Measurements from ENCODE around the gene CAPN5. TPM values are rescaled to one million over a fixed set of nuclear protein-coding genes. Genes with fewer than 3 reads are reported as not detected.

Gene CAPN5
- total RNA-seq, 1 experiment from 2014 or later = 0.26 TPM

GRCh38 chr11:77110836-77111235 is 44.1 kb downstream of the CAPN5 start:
- H3K27me3 Mint-ChIP-seq (ENCODE audit: insufficient read depth, unreplicated experiment) = no peaks in the 10 kb centered on the region
- DNase-seq (ENCODE audit: unreplicated experiment) = no peak
- H3K4me1 Mint-ChIP-seq (ENCODE audit: insufficient read depth, unreplicated experiment) = peaks cover 14% of the 10 kb centered on the region
- H3K9me3 Mint-ChIP-seq (ENCODE audit: unreplicated experiment) = no peaks in the 10 kb centered on the region
- H3K4me3 Mint-ChIP-seq (ENCODE audit: unreplicated experiment) = no peak overlapping the region
- H3K27ac Mint-ChIP-seq (ENCODE audit: low read depth, unreplicated experiment) = no peak overlapping the region
- ChIA-PET POLR2A (interaction anchor here (0.7 kb wide), 1 partner anchor 420 kb away, joined by 3 read pairs; no protein-coding TSS in a partner anchor), CTCF (interaction anchor here (0.6 to 7.3 kb wide), 6 partner anchors 18 to 444 kb away, joined by 3 to 52 read pairs (median 4); partner anchors contain the start of gene MYO7A)
- H3K36me3 Mint-ChIP-seq (ENCODE audit: insufficient read depth, unreplicated experiment) = peaks cover 6% of the 10 kb centered on the region
- intact Hi-C loops (cut with micrococcal nuclease) = no loop called here
- BruUV-seq (replicated peaks) = no TSS peak
- TF ChIP-seq CTCF (IDR thresholded peaks at IDR 0.05; ENCODE audit: unreplicated experiment) = no peak

GRCh38 chr11:77111277-77111676 is 44.5 kb downstream of the CAPN5 start:
- H3K36me3 Mint-ChIP-seq (ENCODE audit: insufficient read depth, unreplicated experiment) = peaks cover 6% of the 10 kb centered on the region
- intact Hi-C loops (cut with micrococcal nuclease) = no loop called here
- peaks cover 14% of the 10 kb centered on the region for H3K4me1 Mint-ChIP-seq (ENCODE audit: insufficient read depth, unreplicated experiment)
- BruUV-seq (replicated peaks) = no TSS peak
- POLR2A ChIA-PET = interaction anchor here (0.7 kb wide), 1 partner anchor 421 kb away, joined by 3 read pairs; no protein-coding TSS in a partner anchor
- no peak overlapping the region for H3K4me3 Mint-ChIP-seq (ENCODE audit: unreplicated experiment)
- no peaks in the 10 kb centered on the region for H3K27me3 Mint-ChIP-seq (ENCODE audit: insufficient read depth, unreplicated experiment)
- CTCF ChIA-PET = interaction anchor here (0.6 to 7.3 kb wide), 6 partner anchors 17 to 444 kb away, joined by 3 to 52 read pairs (median 4); partner anchors contain the start of gene MYO7A
- TF ChIP-seq CTCF (IDR thresholded peaks at IDR 0.05; ENCODE audit: unreplicated experiment) = no peak
- DNase-seq (ENCODE audit: unreplicated experiment) = no peak
- no peak overlapping the region for H3K27ac Mint-ChIP-seq (ENCODE audit: low read depth, unreplicated experiment)
- H3K9me3 Mint-ChIP-seq (ENCODE audit: unreplicated experiment) = no peaks in the 10 kb centered on the region

GRCh38 chr11:77111946-77112345 is 45.2 kb downstream of the CAPN5 start:
- Mint-ChIP-seq H3K27me3 (ENCODE audit: insufficient read depth, unreplicated experiment) (no peaks in the 10 kb centered on the region), H3K27ac (ENCODE audit: low read depth, unreplicated experiment) (no peak overlapping the region), H3K4me3 (ENCODE audit: unreplicated experiment) (no peak overlapping the region), H3K36me3 (ENCODE audit: insufficient read depth, unreplicated experiment) (peaks cover 6% of the 10 kb centered on the region), H3K9me3 (ENCODE audit: unreplicated experiment) (no peaks in the 10 kb centered on the region), H3K4me1 (ENCODE audit: insufficient read depth, unreplicated experiment) (peaks cover 14% of the 10 kb centered on the region)
- TF ChIP-seq CTCF (IDR thresholded peaks at IDR 0.05; ENCODE audit: unreplicated experiment) = no peak
- intact Hi-C loops (cut with micrococcal nuclease) = no loop called here
- DNase-seq (ENCODE audit: unreplicated experiment) = no peak
- no TSS peak for BruUV-seq (replicated peaks)
- ChIA-PET POLR2A (no interaction called here), CTCF (interaction anchor here (0.6 to 7.3 kb wide), 7 partner anchors 11 to 483 kb away, joined by 3 to 52 read pairs (median 5); partner anchors contain the start of gene MYO7A)

GRCh38 chr11:77112641-77113381 is 46.0 kb downstream of the CAPN5 start:
- no TSS peak for BruUV-seq (replicated peaks)
- intact Hi-C loops (cut with micrococcal nuclease) = loop anchor here (1.0 kb wide), 1 partner anchor 66 kb away; no protein-coding TSS in a partner anchor
- no peak overlapping the region for H3K4me3 Mint-ChIP-seq (ENCODE audit: unreplicated experiment)
- ChIA-PET POLR2A (no interaction called here), CTCF (interaction anchor here (0.6 to 7.3 kb wide), 7 partner anchors 12 to 407 kb away, joined by 3 to 52 read pairs (median 5); partner anchors contain the start of gene MYO7A)
- H3K27me3 Mint-ChIP-seq (ENCODE audit: insufficient read depth, unreplicated experiment) = no peaks in the 10 kb centered on the region
- H3K36me3 Mint-ChIP-seq (ENCODE audit: insufficient read depth, unreplicated experiment) = peaks cover 6% of the 10 kb centered on the region
- TF ChIP-seq CTCF (IDR thresholded peaks at IDR 0.05; ENCODE audit: unreplicated experiment) = no peak
- no peaks in the 10 kb centered on the region for H3K9me3 Mint-ChIP-seq (ENCODE audit: unreplicated experiment)
- H3K4me1 Mint-ChIP-seq (ENCODE audit: insufficient read depth, unreplicated experiment) = peaks cover 7% of the 10 kb centered on the region
- H3K27ac Mint-ChIP-seq (ENCODE audit: low read depth, unreplicated experiment) = no peak overlapping the region
- no peak for DNase-seq (ENCODE audit: unreplicated experiment)
